B cell (primary cell): ENCODE results near the gene LIN7B. TPM values are rescaled to one million over a fixed set of nuclear protein-coding genes. Genes with fewer than 3 reads are reported as not detected.

ENCODE experiments used
- ATAC-seq: fragments of 200-7000 bp; cut with Tn5 transposase; one replicate; pipeline ENCODE4 v1.10.0; 2021; ENCODE audit warnings: low read depth, mild to moderate bottlenecking, moderate number of reproducible peaks, moderate library complexity
- CTCF ChIA-PET: fragments of 350-600 bp; sonication (Branson Sonifier 250); formaldehyde crosslinking; loops from one replicate; lab custom pipeline; 2021; ENCODE audit warnings: antibody characterized with exemption, inconsistent platforms; lab: Charles Lee
- POLR2A ChIA-PET: fragments of 350-600 bp; sonication (Branson Sonifier 250); formaldehyde crosslinking; loops from one replicate; lab custom pipeline; 2021; ENCODE audit warnings: antibody characterized with exemption; lab: Charles Lee
- DNase-seq: peaks from one replicate; pipeline ENCODE4 v3.0.0; 2013
- H2AFZ ChIP-seq: 2 replicates; pipeline ENCODE4 v1.6.1; 2012; ENCODE audit warnings: mild to moderate bottlenecking, low read depth, low read length; ENCODE audit not compliant: insufficient read depth, poor library complexity, severe bottlenecking
- H3K27ac ChIP-seq, 2 donors: 1 replicate in 1 of 2; 2 replicates in 1 of 2; pipeline ENCODE4 v1.5.1; 2012 to 2013; ENCODE audit warnings: low read length in 2 of 2, mild to moderate bottlenecking in 2 of 2, moderate library complexity in 1 of 2
- H3K27me3 ChIP-seq, 4 experiments: fragments of 200-600 bp in 1 of 4; sonication (generic) in 1 of 4; replicated peaks in 1 of 4; 1 replicate in 2 of 4; 2 replicates in 2 of 4; pipeline versions ENCODE4 v1.6.1 to v1.7.0; 2013 to 2016; ENCODE audit warnings: low read length in 3 of 4, mild to moderate bottlenecking in 2 of 4, mixed read lengths in 1 of 4, moderate library complexity in 1 of 4; ENCODE audit not compliant: insufficient read depth in 4 of 4, control insufficient read depth in 3 of 4; ENCODE audit errors: control extremely low read depth in 1 of 4
- H3K36me3 ChIP-seq, 2 experiments: replicated peaks in 1 of 2; 1 replicate in 1 of 2; 2 replicates in 1 of 2; pipeline versions ENCODE4 v1.6.1 to v1.7.1; 2013; ENCODE audit warnings: low read length in 1 of 2; ENCODE audit not compliant: insufficient read depth in 2 of 2, control insufficient read depth in 1 of 2; ENCODE audit errors: control extremely low read depth in 1 of 2, extremely low read depth in 1 of 2
- H3K4me1 ChIP-seq, 2 donors: fragments of 200-600 bp in 1 of 2; sonication (generic) in 1 of 2; 1 replicate in 1 of 2; 2 replicates in 1 of 2; pipeline versions ENCODE4 v1.5.1 to v1.6.1; 2013 to 2017; ENCODE audit warnings: low read length in 2 of 2; ENCODE audit not compliant: control insufficient read depth in 2 of 2, insufficient read depth in 2 of 2
- H3K4me2 ChIP-seq: replicated peaks from 2 replicates; pipeline ENCODE3; 2012; ENCODE audit warnings: mild to moderate bottlenecking, low read depth, low read length; ENCODE audit not compliant: poor library complexity, severe bottlenecking
- H3K4me3 ChIP-seq, 5 experiments: fragments of 200-600 bp in 1 of 5; sonication (generic) in 1 of 5; 1 replicate in 3 of 5; 2 replicates in 2 of 5; pipeline versions ENCODE4 v1.5.1 to v1.7.0; 2011 to 2016; ENCODE audit warnings: low read length in 4 of 5, mild to moderate bottlenecking in 4 of 5, low read depth in 2 of 5, control low read depth in 1 of 5, moderate library complexity in 1 of 5; ENCODE audit not compliant: insufficient read depth in 1 of 5; ENCODE audit errors: control extremely low read depth in 1 of 5, extremely low read depth in 1 of 5
- H3K79me2 ChIP-seq: fragments of 200-600 bp; sonication (generic); one replicate; pipeline ENCODE4 v1.6.0; 2016; ENCODE audit warnings: low read length; ENCODE audit not compliant: control insufficient read depth, insufficient read depth
- H3K9ac ChIP-seq: fragments of 200-600 bp; sonication (generic); 2 replicates; pipeline ENCODE4 v1.6.1; 2017; ENCODE audit warnings: mild to moderate bottlenecking, low read length, moderate library complexity
- H3K9me3 ChIP-seq, 3 donors: one replicate each; pipeline versions ENCODE4 v1.6.1 to v1.7.1; 2013; ENCODE audit warnings: low read length in 2 of 3; ENCODE audit not compliant: control insufficient read depth in 2 of 3, insufficient read depth in 1 of 3; ENCODE audit errors: control extremely low read depth in 1 of 3
- H4K20me1 ChIP-seq: 2 replicates; pipeline ENCODE4 v1.6.0; 2012; ENCODE audit warnings: mild to moderate bottlenecking, low read length; ENCODE audit not compliant: insufficient read depth, control insufficient read depth, poor library complexity, severe bottlenecking
- H3K27ac Mint-ChIP-seq: one replicate; pipeline ENCODE4 v1.8.0; 2021; ENCODE audit warnings: mixed read lengths
- H3K27me3 Mint-ChIP-seq: one replicate; pipeline ENCODE4 v1.8.0; 2021; ENCODE audit warnings: mixed read lengths
- H3K4me1 Mint-ChIP-seq: one replicate; pipeline ENCODE4 v1.8.0; 2021; ENCODE audit warnings: mixed read lengths
- H3K4me3 Mint-ChIP-seq: one replicate; pipeline ENCODE4 v1.8.0; 2021; ENCODE audit warnings: mixed read lengths
- H3K9me3 Mint-ChIP-seq: one replicate; pipeline ENCODE4 v1.8.0; 2022; ENCODE audit warnings: mixed read lengths; ENCODE audit not compliant: insufficient read depth
- EZH2 ChIP-seq: IDR thresholded peaks from 2 replicates; pipeline ENCODE4 v1.6.1; 2012; ENCODE audit warnings: borderline replicate concordance, low read depth, mild to moderate bottlenecking, moderate library complexity, low read length; ENCODE audit not compliant: insufficient read depth, poor library complexity, severe bottlenecking
- WGBS: methylation state at CpG from one replicate; pipeline ENCODE4 v1.1.5; 2013; ENCODE audit warnings: missing lambda C conversion rate; ENCODE audit not compliant: insufficient coverage; 5-methylcytosine and 5-hydroxymethylcytosine counted together
- intact Hi-C: fragments of 100-400 bp; cut with micrococcal nuclease; formaldehyde crosslinking; loops from one replicate; pipeline ENCODE4 v1.10.0; 2022
- polyA plus RNA-seq: library from polyadenylated mRNA; depleted of rRNA; stranded (reverse); fragments of >200 nt; gene quantifications from 2 replicates; pipeline ENCODE4 v1.2.3, GENCODE V29; 2012
- total RNA-seq, 2 donors: library from RNA; stranded (reverse); fragments of 120-200 nt in 1 of 2; gene quantifications; 1 replicate in 1 of 2; 2 replicates in 1 of 2; pipeline versions ENCODE4 v1.2.3 to v1.2.4, GENCODE V29; 2013 to 2022
- TF ChIP-seq, protein P1 (sequence below): fragments of 200-600 bp; IDR thresholded peaks from one replicate; pipeline ENCODE4 v1.8.0; 2022; ENCODE audit warnings: antibody characterized with exemption, mild to moderate bottlenecking

The LIN7B gene
- total and polyA plus RNA-seq, 2 donors (not counting 1 experiment from before 2014, with no cell fraction given), result 7.4 to 12.4 TPM

DNA sequence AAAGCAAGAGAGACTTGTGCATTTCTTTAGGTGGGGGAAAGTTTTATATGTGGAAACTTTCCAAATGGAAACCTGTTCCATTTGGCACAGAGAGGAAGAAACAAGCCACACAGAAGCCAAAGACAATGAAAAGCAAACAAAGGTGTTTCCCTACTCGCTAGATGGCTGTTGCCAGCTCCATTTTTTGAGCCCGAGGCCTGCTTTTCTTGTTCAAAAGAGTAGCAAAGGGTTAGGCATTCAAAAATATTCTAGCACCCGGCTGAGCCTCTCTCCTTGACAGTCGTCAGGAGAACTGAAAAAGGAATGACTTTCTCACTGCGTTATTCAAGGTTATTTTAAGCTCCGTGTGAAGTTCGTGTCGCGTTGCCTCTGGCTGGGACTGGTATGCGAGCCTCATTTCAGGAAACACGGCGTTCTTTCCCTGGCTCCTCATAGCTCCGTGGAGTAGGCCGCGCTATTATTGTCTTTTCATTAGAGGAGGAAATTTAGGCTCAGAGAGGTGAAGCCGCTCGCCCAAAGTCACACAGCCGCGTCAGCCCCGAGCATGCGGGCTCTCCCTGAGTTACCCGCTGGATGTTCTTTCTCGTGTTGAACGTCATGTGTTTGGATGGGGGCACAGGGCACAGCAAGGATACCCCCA, 51.1 kb downstream of the LIN7B start:
- Histone ChIP-seq H3K9me3 (peaks cover 0 to 5% (median 0%) of the 10 kb centered on the region in 3 donors), H3K27ac (no peak overlapping the region), H3K4me3 (no peak overlapping the region), H3K27me3 (peaks cover 0 to 23% (median 0%) of the 10 kb centered on the region in 4 experiments), H3K79me2 (no peaks in the 10 kb centered on the region), H2AFZ (no peak overlapping the region), H3K36me3 (no peaks in the 10 kb centered on the region), H3K4me2 (no peak overlapping the region), H4K20me1 (no peaks in the 10 kb centered on the region), H3K9ac (no peak overlapping the region), H3K4me1 (no peaks in the 10 kb centered on the region)
- ChIA-PET POLR2A (no interaction called here), CTCF (interaction anchor here (0.6 kb wide), 1 partner anchor 70 kb away, joined by 3 read pairs; no protein-coding TSS in a partner anchor)
- Mint-ChIP-seq H3K27me3 (peaks cover 20% of the 10 kb centered on the region), H3K9me3 (no peaks in the 10 kb centered on the region), H3K4me1 (no peaks in the 10 kb centered on the region), H3K4me3 (no peak overlapping the region), H3K27ac (no peak overlapping the region)
- TF ChIP-seq EZH2, result no peak
- TF ChIP-seq, protein P1, sequence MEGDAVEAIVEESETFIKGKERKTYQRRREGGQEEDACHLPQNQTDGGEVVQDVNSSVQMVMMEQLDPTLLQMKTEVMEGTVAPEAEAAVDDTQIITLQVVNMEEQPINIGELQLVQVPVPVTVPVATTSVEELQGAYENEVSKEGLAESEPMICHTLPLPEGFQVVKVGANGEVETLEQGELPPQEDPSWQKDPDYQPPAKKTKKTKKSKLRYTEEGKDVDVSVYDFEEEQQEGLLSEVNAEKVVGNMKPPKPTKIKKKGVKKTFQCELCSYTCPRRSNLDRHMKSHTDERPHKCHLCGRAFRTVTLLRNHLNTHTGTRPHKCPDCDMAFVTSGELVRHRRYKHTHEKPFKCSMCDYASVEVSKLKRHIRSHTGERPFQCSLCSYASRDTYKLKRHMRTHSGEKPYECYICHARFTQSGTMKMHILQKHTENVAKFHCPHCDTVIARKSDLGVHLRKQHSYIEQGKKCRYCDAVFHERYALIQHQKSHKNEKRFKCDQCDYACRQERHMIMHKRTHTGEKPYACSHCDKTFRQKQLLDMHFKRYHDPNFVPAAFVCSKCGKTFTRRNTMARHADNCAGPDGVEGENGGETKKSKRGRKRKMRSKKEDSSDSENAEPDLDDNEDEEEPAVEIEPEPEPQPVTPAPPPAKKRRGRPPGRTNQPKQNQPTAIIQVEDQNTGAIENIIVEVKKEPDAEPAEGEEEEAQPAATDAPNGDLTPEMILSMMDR, result no peak
- intact Hi-C loops, result no loop called here
- WGBS, result 89% methylated on average over 17 of the region's 24 CpGs
- DNase-seq (no peak), ATAC-seq (no peak)

DNA sequence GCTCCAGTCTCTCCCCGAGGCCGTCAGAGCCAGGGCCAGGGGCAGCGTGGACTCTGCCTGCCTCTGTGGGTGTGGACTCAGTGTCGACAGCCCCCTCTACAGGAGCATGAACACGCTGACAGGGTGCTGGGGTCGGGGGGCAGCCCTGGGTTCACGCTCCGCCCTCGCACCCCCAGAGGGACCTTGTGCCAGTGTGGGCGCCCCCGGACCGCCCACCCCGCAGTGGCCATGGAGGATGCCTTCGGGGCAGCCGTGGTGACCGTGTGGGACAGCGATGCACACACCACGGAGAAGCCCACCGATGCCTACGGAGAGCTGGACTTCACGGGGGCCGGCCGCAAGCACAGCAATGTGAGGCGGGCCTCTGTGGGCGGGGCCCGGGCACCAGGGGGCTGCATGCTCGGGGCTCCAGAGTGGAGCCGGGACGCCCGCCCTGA, 51.7 kb downstream of the LIN7B start:
- Histone ChIP-seq H3K27ac (no peak overlapping the region), H3K4me1 (no peaks in the 10 kb centered on the region), H3K4me3 (no peak overlapping the region), H2AFZ (no peak overlapping the region), H3K79me2 (no peaks in the 10 kb centered on the region), H3K9me3 (no peaks in the 10 kb centered on the region), H3K36me3 (no peaks in the 10 kb centered on the region), H3K9ac (no peak overlapping the region), H3K4me2 (no peak overlapping the region), H4K20me1 (no peaks in the 10 kb centered on the region), H3K27me3 (peaks cover 0 to 18% (median 0%) of the 10 kb centered on the region in 4 experiments)
- WGBS, result 89% methylated on average over 30 of the region's 30 CpGs
- Mint-ChIP-seq H3K27me3 (peaks cover 14% of the 10 kb centered on the region), H3K27ac (no peak overlapping the region), H3K4me3 (no peak overlapping the region), H3K4me1 (no peaks in the 10 kb centered on the region), H3K9me3 (no peaks in the 10 kb centered on the region)
- POLR2A ChIA-PET, result no interaction called here
- no peak for TF ChIP-seq EZH2
- TF ChIP-seq, protein P1, result no peak
- DNase-seq, result no peak
- intact Hi-C loops, result no loop called here
- no peak for ATAC-seq
- CTCF ChIA-PET, result interaction anchor here (0.6 kb wide), 1 partner anchor 71 kb away, joined by 3 read pairs; no protein-coding TSS in a partner anchor
